KBM-7 (cell line): ENCODE data around the gene ZXDC.

Experiments used
- DNase-seq: peaks from one replicate; pipeline ENCODE4 v3.0.0-alpha.2; 2015
- in situ Hi-C: fragments of 300-500 bp; cut with MboI; formaldehyde crosslinking; loops from 2 replicates; pipeline ENCODE4 v1.14.3; 2020; ENCODE audit warnings: low sequenced_read_pairs, low pct_unique_long_range_greater_than_20kb, mixed read lengths

ZXDC gene

GRCh38 chr3:126423191-126424038, 52.3 kb downstream of the ZXDC start:
- no peak for DNase-seq
- in situ Hi-C loops, result no loop called here

- in situ Hi-C loops, result no loop called here
- DNase-seq, result no peak
Observed at GRCh38 chr3:126422571-126423091, 53.1 kb downstream of the ZXDC start.

GRCh38 chr3:126422121-126422520, 53.6 kb downstream of the ZXDC start:
- in situ Hi-C loops, result no loop called here
- no peak for DNase-seq

GRCh38 chr3:126421573-126422119, 54.0 kb downstream of the ZXDC start:
- DNase-seq, result no peak
- in situ Hi-C loops, result no loop called here

- no peak for DNase-seq
- in situ Hi-C loops, result no loop called here
Observed at GRCh38 chr3:126419886-126420786, 55.6 kb downstream of the ZXDC start.

GRCh38 chr3:126419151-126419703, 56.5 kb downstream of the ZXDC start:
- in situ Hi-C loops, result no loop called here

GRCh38 chr3:126418661-126419131, 57.0 kb downstream of the ZXDC start:
- in situ Hi-C loops, result no loop called here

More at GRCh38 chr3:126419151-126419703, 56.5 kb downstream of the ZXDC start:
- no peak for DNase-seq

GRCh38 chr3:126417981-126418530, 57.6 kb downstream of the ZXDC start:
- in situ Hi-C loops, result no loop called here
- no peak for DNase-seq

More at GRCh38 chr3:126418661-126419131, 57.0 kb downstream of the ZXDC start:
- no peak for DNase-seq

- DNase-seq, result no peak
- in situ Hi-C loops, result no loop called here
Observed at GRCh38 chr3:126417515-126417914, 58.2 kb downstream of the ZXDC start.

GRCh38 chr3:126416943-126417342, 58.7 kb downstream of the ZXDC start:
- no peak for DNase-seq
- in situ Hi-C loops, result no loop called here

- DNase-seq, result no peak
Observed at GRCh38 chr3:126415661-126416591, 59.8 kb downstream of the ZXDC start.

GRCh38 chr3:126414961-126415660, 60.6 kb downstream of the ZXDC start:
- no peak for DNase-seq
- in situ Hi-C loops, result no loop called here

More at GRCh38 chr3:126415661-126416591, 59.8 kb downstream of the ZXDC start:
- in situ Hi-C loops, result no loop called here

GRCh38 chr3:126414406-126414805, 61.3 kb downstream of the ZXDC start:
- in situ Hi-C loops, result no loop called here
- no peak for DNase-seq

- DNase-seq, result no peak
- in situ Hi-C loops, result no loop called here
Observed at GRCh38 chr3:126413693-126414080, 62.0 kb downstream of the ZXDC start.

GRCh38 chr3:126412841-126413692, 62.6 kb downstream of the ZXDC start:
- DNase-seq, result no peak
- in situ Hi-C loops, result no loop called here

- in situ Hi-C loops, result no loop called here
- DNase-seq, result no peak
Observed at GRCh38 chr3:126408099-126408498, 67.6 kb downstream of the ZXDC start.
